Stimulated activated CD4-positive, alpha-beta T cell treated with anti-CD3 and anti-CD28 coated beads, Interleukin-12 subunit alpha, Interleukin-12 subunit beta, amount 100 ng/mL, for 24 hours (primary cell): Measurements from ENCODE around the gene PRDM16.
"Not testable (repeated sequence)": the region's sequence is repeated elsewhere in the genome, so short reads cannot be mapped to it uniquely, and the experiment has no call there.

Experiments used
- DNase-seq, 2 experiments: peaks; one replicate each; pipeline ENCODE4 v3.0.0-alpha.2; 2020; ENCODE audit warnings: low read depth in 2 of 2

The PRDM16 gene

GRCh38 chr1:3226701-3227350 is 157.8 kb downstream of the PRDM16 start:
- DNase-seq = no peak

GRCh38 chr1:3227351-3227704 is 158.3 kb downstream of the PRDM16 start:
- DNase-seq = no peak

- no peak for DNase-seq
Observed at GRCh38 chr1:3227893-3228292, 158.9 kb downstream of the PRDM16 start.

- DNase-seq = no peak
Observed at GRCh38 chr1:3229081-3229725, 160.2 kb downstream of the PRDM16 start.

- DNase-seq = no peak
Observed at GRCh38 chr1:3230553-3230952, 161.6 kb downstream of the PRDM16 start.

- no peak for DNase-seq
Observed at GRCh38 chr1:3231245-3231644, 162.2 kb downstream of the PRDM16 start.

GRCh38 chr1:3231826-3232225 is 162.8 kb downstream of the PRDM16 start:
- DNase-seq = no peak

- DNase-seq = no peak
Observed at GRCh38 chr1:3233031-3233430, 164.0 kb downstream of the PRDM16 start.

GRCh38 chr1:3233551-3233950 is 164.5 kb downstream of the PRDM16 start:
- no peak for DNase-seq

GRCh38 chr1:3234281-3234680 is 165.3 kb downstream of the PRDM16 start:
- DNase-seq = no peak

GRCh38 chr1:3234956-3235355 is 166.0 kb downstream of the PRDM16 start:
- no peak for DNase-seq

GRCh38 chr1:3235496-3235895 is 166.5 kb downstream of the PRDM16 start:
- no peak for DNase-seq

- no peak for DNase-seq
Observed at GRCh38 chr1:3236361-3236760, 167.4 kb downstream of the PRDM16 start.

- no peak for DNase-seq
Observed at GRCh38 chr1:3236955-3237354, 168.0 kb downstream of the PRDM16 start.

GRCh38 chr1:3237570-3237969 is 168.6 kb downstream of the PRDM16 start:
- no peak for DNase-seq

GRCh38 chr1:3237994-3238702 is 169.1 kb downstream of the PRDM16 start:
- DNase-seq = no peak

- DNase-seq = no peak
Observed at GRCh38 chr1:3238703-3239278, 169.8 kb downstream of the PRDM16 start.

GRCh38 chr1:3239991-3240390 is 171.0 kb downstream of the PRDM16 start:
- not testable (repeated sequence) for DNase-seq

GRCh38 chr1:3240524-3241235 is 171.7 kb downstream of the PRDM16 start:
- no peak for DNase-seq

GRCh38 chr1:3241236-3241550 is 172.2 kb downstream of the PRDM16 start:
- DNase-seq = no peak

- DNase-seq = no peak
Observed at GRCh38 chr1:3241673-3242407, 172.8 kb downstream of the PRDM16 start.
